Caco-2 (cell line): ENCODE results near the gene CDC14A. TPM values are rescaled to one million over a fixed set of nuclear protein-coding genes. Genes with fewer than 3 reads are reported as not detected.

Experiments used
- BruUV-seq: library from RNA; stranded (reverse); fragments of 400-500 nt; replicated peaks from 2 replicates; lab custom pipeline; 2021; lab: Mats Ljungman, UMichigan
- CTCF ChIA-PET: fragments of 300-600 bp; sonication (Branson Sonifier 250); formaldehyde crosslinking; loops from one replicate; lab custom pipeline; 2022; ENCODE audit warnings: antibody characterized with exemption; lab: Charles Lee
- POLR2A ChIA-PET: fragments of 300-600 bp; sonication (Branson Sonifier 250); formaldehyde crosslinking; loops from one replicate; lab custom pipeline; 2022; ENCODE audit warnings: antibody characterized with exemption; lab: Charles Lee
- DNase-seq, 2 experiments: peaks; one replicate each; pipeline versions ENCODE4 v3.0.0 to v3.0.0-alpha.2; 2020 to 2022
- H3K27me3 ChIP-seq: replicated peaks from 2 replicates; pipeline ENCODE4 v1.6.0; 2011; ENCODE audit warnings: low read length; ENCODE audit not compliant: control insufficient read depth, insufficient read depth
- H3K36me3 ChIP-seq: 2 replicates; pipeline ENCODE4 v1.5.1; 2011; ENCODE audit warnings: low read length; ENCODE audit not compliant: control insufficient read depth, insufficient read depth
- H3K4me1 ChIP-seq: fragments of 250-450 bp; sonication (Bioruptor Pico); 2 replicates; pipeline ENCODE4 v1.5.1; 2020; ENCODE audit warnings: mild to moderate bottlenecking
- H3K4me3 ChIP-seq: 2 replicates; pipeline ENCODE4 v1.5.1; 2011; ENCODE audit warnings: low read depth, mild to moderate bottlenecking, control low read depth, low read length
- H3K9me3 ChIP-seq: fragments of 250-450 bp; sonication (Bioruptor Pico); 2 replicates; pipeline ENCODE4 v1.5.1; 2020; ENCODE audit warnings: mild to moderate bottlenecking, moderate library complexity
- H3K27ac Mint-ChIP-seq: one replicate; pipeline ENCODE4 v1.8.0; 2022; ENCODE audit warnings: mixed read lengths; ENCODE audit not compliant: unreplicated experiment
- H3K27me3 Mint-ChIP-seq: one replicate; pipeline ENCODE4 v1.8.0; 2022; ENCODE audit warnings: mixed read lengths; ENCODE audit not compliant: insufficient read depth, unreplicated experiment
- H3K36me3 Mint-ChIP-seq: one replicate; pipeline ENCODE4 v1.8.0; 2022; ENCODE audit warnings: mild to moderate bottlenecking, mixed read lengths; ENCODE audit not compliant: insufficient read depth, unreplicated experiment
- H3K4me1 Mint-ChIP-seq: one replicate; pipeline ENCODE4 v1.8.0; 2022; ENCODE audit warnings: low read depth, mixed read lengths; ENCODE audit not compliant: unreplicated experiment
- H3K4me3 Mint-ChIP-seq: one replicate; pipeline ENCODE4 v1.8.0; 2022; ENCODE audit warnings: mild to moderate bottlenecking, moderate library complexity, mixed read lengths; ENCODE audit not compliant: unreplicated experiment
- H3K9me3 Mint-ChIP-seq: one replicate; pipeline ENCODE4 v1.8.0; 2022; ENCODE audit warnings: mixed read lengths; ENCODE audit not compliant: unreplicated experiment
- CTCF ChIP-seq, 2 experiments: fragments of 200-600 bp in 1 of 2; IDR thresholded peaks; 1 replicate in 1 of 2; 2 replicates in 1 of 2; pipeline versions ENCODE4 v1.5.1 to v1.8.0; 2011 to 2022; ENCODE audit warnings: antibody characterized with exemption in 1 of 2, control low read depth in 1 of 2, inconsistent platforms in 1 of 2, low read depth in 1 of 2, low read length in 1 of 2, mild to moderate bottlenecking in 1 of 2, moderate library complexity in 1 of 2; ENCODE audit not compliant: insufficient read depth in 1 of 2, severe bottlenecking in 1 of 2, unreplicated experiment in 1 of 2
- intact Hi-C: fragments of 100-400 bp; cut with micrococcal nuclease; formaldehyde crosslinking; loops from one replicate; pipeline ENCODE4 v1.10.0; 2022; ENCODE audit not compliant: unreplicated experiment
- total RNA-seq: library from RNA; stranded (reverse); gene quantifications from 2 replicates; pipeline ENCODE4 v1.2.3, GENCODE V29; 2022

Gene CDC14A
- total RNA-seq, 1 experiment from 2014 or later: 7.3 TPM

- ChIA-PET POLR2A (no interaction called here), CTCF (no interaction called here)
- BruUV-seq: no TSS peak
- no peak overlapping the region for H3K27ac Mint-ChIP-seq
- Histone ChIP-seq H3K4me3 (no peak overlapping the region), H3K27me3 (no peaks in the 10 kb centered on the region), H3K4me1 (no peaks in the 10 kb centered on the region), H3K9me3 (no peaks in the 10 kb centered on the region), H3K36me3 (no peaks in the 10 kb centered on the region)
- TF ChIP-seq CTCF (IDR thresholded peaks at IDR 0.05; ENCODE audit: insufficient read depth in 1 of 2, low read depth in 1 of 2, low read length in 1 of 2, severe bottlenecking in 1 of 2, unreplicated experiment in 1 of 2): no peak
- intact Hi-C loops: loop anchor here (10.0 kb wide), 2 partner anchors 162 to 322 kb away; partner anchors contain the start of genes SASS6 and TRMT13
- no peaks in the 10 kb centered on the region for H3K9me3 Mint-ChIP-seq
- no peaks in the 10 kb centered on the region for H3K27me3 Mint-ChIP-seq
- DNase-seq: no peak
- H3K4me1 Mint-ChIP-seq: no peaks in the 10 kb centered on the region
- H3K4me3 Mint-ChIP-seq: no peak overlapping the region
- H3K36me3 Mint-ChIP-seq: no peaks in the 10 kb centered on the region
These were observed 104.6 kb downstream of the CDC14A start for GRCh38 chr1:100456880-100457279.

- H3K9me3 Mint-ChIP-seq: no peaks in the 10 kb centered on the region
- Histone ChIP-seq H3K9me3 (no peaks in the 10 kb centered on the region), H3K36me3 (no peaks in the 10 kb centered on the region), H3K4me1 (no peaks in the 10 kb centered on the region), H3K27me3 (no peaks in the 10 kb centered on the region), H3K4me3 (no peak overlapping the region)
- TF ChIP-seq CTCF (IDR thresholded peaks at IDR 0.05; ENCODE audit: insufficient read depth in 1 of 2, low read depth in 1 of 2, low read length in 1 of 2, severe bottlenecking in 1 of 2, unreplicated experiment in 1 of 2): no peak
- no peaks in the 10 kb centered on the region for H3K27me3 Mint-ChIP-seq
- no peak for DNase-seq
- ChIA-PET POLR2A (no interaction called here), CTCF (no interaction called here)
- H3K27ac Mint-ChIP-seq: no peak overlapping the region
- no peaks in the 10 kb centered on the region for H3K36me3 Mint-ChIP-seq
- H3K4me1 Mint-ChIP-seq: no peaks in the 10 kb centered on the region
- intact Hi-C loops: loop anchor here (10.0 kb wide), 2 partner anchors 163 to 323 kb away; partner anchors contain the start of genes SASS6 and TRMT13
- BruUV-seq: no TSS peak
- no peak overlapping the region for H3K4me3 Mint-ChIP-seq
These were observed 105.4 kb downstream of the CDC14A start for GRCh38 chr1:100457683-100458082.

GRCh38 chr1:100458661-100459357 is 106.5 kb downstream of the CDC14A start:
- no peak overlapping the region for H3K4me3 ChIP-seq
- H3K4me1 ChIP-seq: no peaks in the 10 kb centered on the region
- H3K9me3 Mint-ChIP-seq: no peaks in the 10 kb centered on the region
- H3K27me3 ChIP-seq: no peaks in the 10 kb centered on the region
- ChIA-PET CTCF (interaction anchor here (0.6 to 1.0 kb wide), 7 partner anchors 25 to 410 kb away, joined by 3 to 6 read pairs (median 4); partner anchors contain the start of genes CDC14A, SASS6 and TRMT13), POLR2A (interaction anchor here (1.0 kb wide), 1 partner anchor 193 kb away, joined by 3 read pairs; the partner anchor contains the start of gene RTCA)
- H3K27me3 Mint-ChIP-seq: no peaks in the 10 kb centered on the region
- no peak overlapping the region for H3K4me3 Mint-ChIP-seq
- TF ChIP-seq CTCF (IDR thresholded peaks at IDR 0.05; ENCODE audit: insufficient read depth in 1 of 2, low read depth in 1 of 2, low read length in 1 of 2, severe bottlenecking in 1 of 2, unreplicated experiment in 1 of 2): no peak
- intact Hi-C loops: loop anchor here (1.0 to 10.0 kb wide), 5 partner anchors 107 to 651 kb away; partner anchors contain the start of genes CDC14A, SASS6 and TRMT13
- DNase-seq: no peak
- no peaks in the 10 kb centered on the region for H3K9me3 ChIP-seq
- no TSS peak for BruUV-seq
- H3K27ac Mint-ChIP-seq: peak overlapping the region; percentile 58
- H3K36me3 ChIP-seq: no peaks in the 10 kb centered on the region
- no peaks in the 10 kb centered on the region for H3K4me1 Mint-ChIP-seq
- H3K36me3 Mint-ChIP-seq: peaks cover 2% of the 10 kb centered on the region
